SK-N-SH (cell line): Measurements from ENCODE around the gene FAM234A. TPM values are rescaled to one million over a fixed set of nuclear protein-coding genes. Genes with fewer than 3 reads are reported as not detected.

Source experiments
- CTCF ChIA-PET: fragments of 300-600, 350-600 bp; formaldehyde crosslinking; extraction: SDS; loops from one replicate; lab custom pipeline; 2021; lab: Yijun Ruan, JAX
- POLR2A ChIA-PET: fragments of 350-600 bp; sonication (Branson Sonifier 250); formaldehyde crosslinking; extraction: SDS; loops from one replicate; lab custom pipeline; 2020; ENCODE audit warnings: antibody characterized with exemption, inconsistent platforms; lab: Yijun Ruan, JAX
- DNase-seq: peaks from one replicate; pipeline ENCODE4 v3.0.0; 2012
- H2AFZ ChIP-seq: fragments of 200-600 bp; sonication (generic); 2 replicates; pipeline ENCODE4 v1.8.1; 2016; ENCODE audit warnings: antibody characterized with exemption, mild to moderate bottlenecking, low read depth
- H3F3A ChIP-seq: fragments of 200-600 bp; sonication (generic); replicated peaks from 2 replicates; pipeline ENCODE3; 2016; ENCODE audit warnings: antibody characterized with exemption, mild to moderate bottlenecking; ENCODE audit not compliant: insufficient read depth
- H3K27ac ChIP-seq, 2 experiments: fragments of 200-500 bp in 1 of 2; fragments of 200-600 bp in 1 of 2; sonication (Bioruptor generic) in 1 of 2; sonication (generic), shearing (Covaris generic) in 1 of 2; 2 replicates each; pipeline versions ENCODE4 v1.5.1 to v1.6.1; 2014 to 2016; ENCODE audit warnings: low read depth in 2 of 2, inconsistent platforms in 1 of 2, low read length in 1 of 2, mild to moderate bottlenecking in 1 of 2, mixed read lengths in 1 of 2
- H3K27me3 ChIP-seq: fragments of 200-600 bp; sonication (generic), shearing (Covaris generic); 2 replicates; pipeline ENCODE4 v1.6.1; 2016; ENCODE audit warnings: mixed run types; ENCODE audit not compliant: insufficient read depth
- H3K36me3 ChIP-seq, 2 experiments: fragments of 200-500 bp in 1 of 2; fragments of 200-600 bp in 1 of 2; sonication (Bioruptor generic) in 1 of 2; sonication (generic) in 1 of 2; replicated peaks in 1 of 2; 2 replicates each; pipeline versions ENCODE3 to v1.5.1; 2014 to 2016; ENCODE audit warnings: low read length in 1 of 2, mild to moderate bottlenecking in 1 of 2; ENCODE audit not compliant: insufficient read depth in 2 of 2, control insufficient read depth in 1 of 2
- H3K4me1 ChIP-seq, 2 experiments: fragments of 200-500 bp in 1 of 2; fragments of 200-600 bp in 1 of 2; sonication (Bioruptor generic) in 1 of 2; sonication (generic), shearing (Covaris generic) in 1 of 2; 2 replicates each; pipeline versions ENCODE4 v1.5.1 to v1.6.1; 2014 to 2016; ENCODE audit warnings: low read depth in 1 of 2, low read length in 1 of 2, mixed run types in 1 of 2; ENCODE audit not compliant: insufficient read depth in 2 of 2, control insufficient read depth in 1 of 2
- H3K4me2 ChIP-seq: fragments of 200-600 bp; sonication (generic), shearing (Covaris generic); 2 replicates; pipeline ENCODE4 v1.6.1; 2017; ENCODE audit warnings: mixed run types
- H3K4me3 ChIP-seq, 2 experiments: fragments of 200-500 bp in 1 of 2; fragments of 200-600 bp in 1 of 2; sonication (Bioruptor generic) in 1 of 2; sonication (generic), shearing (Covaris generic) in 1 of 2; 2 replicates each; pipeline versions ENCODE4 v1.5.1 to v1.8.1; 2014 to 2016; ENCODE audit warnings: low read depth in 2 of 2, inconsistent platforms in 1 of 2, low read length in 1 of 2, mild to moderate bottlenecking in 1 of 2, mixed read lengths in 1 of 2, moderate library complexity in 1 of 2
- H3K79me2 ChIP-seq: fragments of 200-600 bp; sonication (generic); 2 replicates; pipeline ENCODE4 v1.8.1; 2017; ENCODE audit warnings: mild to moderate bottlenecking; ENCODE audit not compliant: insufficient read depth
- H3K9ac ChIP-seq: fragments of 200-600 bp; sonication (generic); 2 replicates; pipeline ENCODE4 v1.6.1; 2017; ENCODE audit warnings: mixed run types
- H3K9me2 ChIP-seq: fragments of 200-600 bp; sonication (generic); 2 replicates; pipeline ENCODE4 v1.6.1; 2017; ENCODE audit warnings: mixed run types
- H3K9me3 ChIP-seq: fragments of 200-600 bp; sonication (generic); 2 replicates; pipeline ENCODE4 v1.6.1; 2017; ENCODE audit warnings: mixed run types, mild to moderate bottlenecking, moderate library complexity
- H4K20me1 ChIP-seq: fragments of 200-600 bp; sonication (generic); 2 replicates; pipeline ENCODE4 v1.6.1; 2017; ENCODE audit warnings: mild to moderate bottlenecking, mixed run types; ENCODE audit not compliant: insufficient read depth
- ELF1 ChIP-seq: IDR thresholded peaks from 2 replicates; pipeline ENCODE4 v1.4.0; 2012
- FOXJ3 ChIP-seq: sonication (generic); formaldehyde crosslinking; IDR thresholded peaks from 2 replicates; pipeline ENCODE4 v1.5.1; 2020; ENCODE audit warnings: mild to moderate bottlenecking, missing genetic modification reagents
- JUND ChIP-seq: IDR thresholded peaks from 2 replicates; pipeline ENCODE4 v1.4.0; 2012
- MEF2A ChIP-seq: IDR thresholded peaks from 2 replicates; pipeline ENCODE4 v1.4.0; 2012; ENCODE audit warnings: low read depth, borderline replicate concordance
- NFIC ChIP-seq: IDR thresholded peaks from 2 replicates; pipeline ENCODE4 v1.4.0; 2012; ENCODE audit warnings: borderline replicate concordance
- NRF1 ChIP-seq: IDR thresholded peaks from 2 replicates; pipeline ENCODE4 v1.6.1; 2012; ENCODE audit warnings: low read depth, mild to moderate bottlenecking, low read length
- POLR2AphosphoS5 ChIP-seq: IDR thresholded peaks from 2 replicates; pipeline ENCODE4 v1.6.1; 2012; ENCODE audit warnings: low read depth, low read length
- RAD21 ChIP-seq: IDR thresholded peaks from 2 replicates; pipeline ENCODE4 v1.6.1; 2012; ENCODE audit warnings: mild to moderate bottlenecking, low read length
- RCOR1 ChIP-seq: fragments of 150-350 bp; IDR thresholded peaks from 2 replicates; pipeline ENCODE4 v1.6.1; 2017; ENCODE audit warnings: antibody characterized with exemption, low read length
- RFX5 ChIP-seq: IDR thresholded peaks from 2 replicates; pipeline ENCODE4 v1.6.1; 2012; ENCODE audit warnings: mild to moderate bottlenecking, improper control_type of control experiment, low read length
- SIN3A ChIP-seq: IDR thresholded peaks from 2 replicates; pipeline ENCODE4 v1.6.1; 2012; ENCODE audit warnings: low read depth, mild to moderate bottlenecking, low read length, moderate library complexity, borderline replicate concordance
- SMC3 ChIP-seq: IDR thresholded peaks from 2 replicates; pipeline ENCODE4 v1.6.1; 2012; ENCODE audit warnings: low read depth, low read length, improper control_type of control experiment
- TAF1 ChIP-seq: IDR thresholded peaks from 2 replicates; pipeline ENCODE4 v1.6.1; 2012; ENCODE audit warnings: low read depth, mild to moderate bottlenecking, low read length, moderate library complexity, borderline replicate concordance
- TCF12 ChIP-seq: IDR thresholded peaks from 2 replicates; pipeline ENCODE4 v1.4.0; 2012
- TEAD4 ChIP-seq: IDR thresholded peaks from 2 replicates; pipeline ENCODE4 v1.4.0; 2012; ENCODE audit warnings: mild to moderate bottlenecking, borderline replicate concordance; ENCODE audit not compliant: insufficient read depth
- USF1 ChIP-seq: IDR thresholded peaks from 2 replicates; pipeline ENCODE4 v1.4.0; 2012; ENCODE audit warnings: low read depth, borderline replicate concordance
- WGBS: methylation state at CpG from one replicate; pipeline ENCODE4 v1.1.6; 2017; ENCODE audit warnings: low lambda C conversion rate; 5-methylcytosine and 5-hydroxymethylcytosine counted together
- polyA plus RNA-seq, 3 experiments: library from polyadenylated mRNA; depleted of rRNA; stranded (reverse); fragments of >200 nt; gene quantifications; 2 replicates each; pipeline ENCODE4 v1.2.3, GENCODE V29; 2012
- TF ChIP-seq, protein P1 (sequence below): fragments of 200-600 bp; sonication (generic); IDR thresholded peaks from 2 replicates; pipeline ENCODE4 v1.6.1; 2017; ENCODE audit warnings: antibody characterized with exemption, mild to moderate bottlenecking, moderate library complexity
- TF ChIP-seq, protein P2 (sequence below): IDR thresholded peaks from 2 replicates; pipeline ENCODE4 v1.4.0; 2012; ENCODE audit warnings: low read depth, borderline replicate concordance
- TF ChIP-seq, protein P3 (sequence below): fragments of 150-350 bp; IDR thresholded peaks from 2 replicates; pipeline ENCODE4 v1.6.1; 2016; ENCODE audit warnings: mild to moderate bottlenecking, low read depth, low read length

The FAM234A gene
- polyA plus RNA-seq, 1 of the 3 experiments (the other 2 are of a cell fraction) = 126 TPM

GRCh38 chr16:307691-308312 is 73.2 kb downstream of the FAM234A start:
- H3F3A ChIP-seq = no peaks in the 10 kb centered on the region
- 92% methylated on average over 15 of the region's 21 CpGs for WGBS
- no peaks in the 10 kb centered on the region for H3K9me2 ChIP-seq
- no peaks in the 10 kb centered on the region for H3K27me3 ChIP-seq
- H3K4me3 ChIP-seq = no peak overlapping the region
- H2AFZ ChIP-seq = no peak overlapping the region
- no peak for DNase-seq
- H3K9me3 ChIP-seq = no peaks in the 10 kb centered on the region
- CTCF ChIA-PET = no interaction called here
- H3K9ac ChIP-seq = no peak overlapping the region
- TF ChIP-seq, protein P1, sequence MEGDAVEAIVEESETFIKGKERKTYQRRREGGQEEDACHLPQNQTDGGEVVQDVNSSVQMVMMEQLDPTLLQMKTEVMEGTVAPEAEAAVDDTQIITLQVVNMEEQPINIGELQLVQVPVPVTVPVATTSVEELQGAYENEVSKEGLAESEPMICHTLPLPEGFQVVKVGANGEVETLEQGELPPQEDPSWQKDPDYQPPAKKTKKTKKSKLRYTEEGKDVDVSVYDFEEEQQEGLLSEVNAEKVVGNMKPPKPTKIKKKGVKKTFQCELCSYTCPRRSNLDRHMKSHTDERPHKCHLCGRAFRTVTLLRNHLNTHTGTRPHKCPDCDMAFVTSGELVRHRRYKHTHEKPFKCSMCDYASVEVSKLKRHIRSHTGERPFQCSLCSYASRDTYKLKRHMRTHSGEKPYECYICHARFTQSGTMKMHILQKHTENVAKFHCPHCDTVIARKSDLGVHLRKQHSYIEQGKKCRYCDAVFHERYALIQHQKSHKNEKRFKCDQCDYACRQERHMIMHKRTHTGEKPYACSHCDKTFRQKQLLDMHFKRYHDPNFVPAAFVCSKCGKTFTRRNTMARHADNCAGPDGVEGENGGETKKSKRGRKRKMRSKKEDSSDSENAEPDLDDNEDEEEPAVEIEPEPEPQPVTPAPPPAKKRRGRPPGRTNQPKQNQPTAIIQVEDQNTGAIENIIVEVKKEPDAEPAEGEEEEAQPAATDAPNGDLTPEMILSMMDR = no peak
- TF ChIP-seq RFX5 = no peak
- TF ChIP-seq RAD21 = no peak
- no peak for TF ChIP-seq TEAD4
- TF ChIP-seq FOXJ3 = no peak
- TF ChIP-seq ELF1 = no peak
- no peak overlapping the region for H3K4me2 ChIP-seq
- peaks cover 0 to 31% of the 10 kb centered on the region in 2 experiments for H3K36me3 ChIP-seq
- no peaks in the 10 kb centered on the region for H4K20me1 ChIP-seq
- no peaks in the 10 kb centered on the region for H3K4me1 ChIP-seq
- no peak overlapping the region for H3K27ac ChIP-seq
- POLR2A ChIA-PET = no interaction called here
- no peaks in the 10 kb centered on the region for H3K79me2 ChIP-seq

DNA sequence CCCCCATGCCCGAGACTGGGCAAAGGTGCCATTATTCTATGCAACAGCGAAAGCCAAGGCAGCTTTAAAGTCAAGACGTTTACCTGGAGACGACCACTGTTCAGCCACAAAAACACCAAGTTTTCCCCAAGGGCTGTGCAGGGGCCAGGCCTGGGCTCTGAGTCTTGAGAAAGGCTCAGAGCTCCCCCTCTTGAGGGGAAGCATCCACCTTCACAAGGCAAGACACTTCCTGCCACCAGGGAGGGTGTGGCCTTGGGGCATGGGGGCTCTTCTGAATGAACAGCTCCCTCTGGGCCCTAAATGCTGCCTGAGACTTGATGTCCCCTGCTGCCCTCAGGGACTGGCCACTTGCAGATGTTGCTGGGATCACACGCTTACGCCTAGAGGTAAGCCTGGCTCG is 74.9 kb downstream of the FAM234A start:
- Histone ChIP-seq H3K4me1 (peaks cover 0 to 4% of the 10 kb centered on the region in 2 experiments; a peak in 1 of 4 replicates), H3F3A (no peaks in the 10 kb centered on the region), H3K27me3 (no peaks in the 10 kb centered on the region), H2AFZ (no peak overlapping the region), H3K9me2 (no peaks in the 10 kb centered on the region), H3K36me3 (peaks cover 0 to 42% of the 10 kb centered on the region in 2 experiments), H3K79me2 (no peaks in the 10 kb centered on the region), H3K4me2 (no peak overlapping the region), H3K4me3 (no peak overlapping the region), H3K9me3 (no peaks in the 10 kb centered on the region), H3K9ac (no peak overlapping the region), H4K20me1 (no peaks in the 10 kb centered on the region), H3K27ac (no peak overlapping the region)
- DNase-seq = no peak
- no peak for TF ChIP-seq POLR2AphosphoS5
- TF ChIP-seq MEF2A = no peak
- no peak for TF ChIP-seq TCF12
- no peak for TF ChIP-seq SIN3A
- TF ChIP-seq RCOR1 = no peak
- TF ChIP-seq TAF1 = no peak
- no peak for TF ChIP-seq NRF1
- TF ChIP-seq, protein P2, sequence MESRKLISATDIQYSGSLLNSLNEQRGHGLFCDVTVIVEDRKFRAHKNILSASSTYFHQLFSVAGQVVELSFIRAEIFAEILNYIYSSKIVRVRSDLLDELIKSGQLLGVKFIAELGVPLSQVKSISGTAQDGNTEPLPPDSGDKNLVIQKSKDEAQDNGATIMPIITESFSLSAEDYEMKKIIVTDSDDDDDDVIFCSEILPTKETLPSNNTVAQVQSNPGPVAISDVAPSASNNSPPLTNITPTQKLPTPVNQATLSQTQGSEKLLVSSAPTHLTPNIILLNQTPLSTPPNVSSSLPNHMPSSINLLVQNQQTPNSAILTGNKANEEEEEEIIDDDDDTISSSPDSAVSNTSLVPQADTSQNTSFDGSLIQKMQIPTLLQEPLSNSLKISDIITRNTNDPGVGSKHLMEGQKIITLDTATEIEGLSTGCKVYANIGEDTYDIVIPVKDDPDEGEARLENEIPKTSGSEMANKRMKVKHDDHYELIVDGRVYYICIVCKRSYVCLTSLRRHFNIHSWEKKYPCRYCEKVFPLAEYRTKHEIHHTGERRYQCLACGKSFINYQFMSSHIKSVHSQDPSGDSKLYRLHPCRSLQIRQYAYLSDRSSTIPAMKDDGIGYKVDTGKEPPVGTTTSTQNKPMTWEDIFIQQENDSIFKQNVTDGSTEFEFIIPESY = no peak
- no peak for TF ChIP-seq NFIC
- no peak for TF ChIP-seq TEAD4
- TF ChIP-seq USF1 = no peak
- TF ChIP-seq SMC3 = no peak
- TF ChIP-seq JUND = no peak
- TF ChIP-seq RFX5 = no peak
- TF ChIP-seq, protein P3, sequence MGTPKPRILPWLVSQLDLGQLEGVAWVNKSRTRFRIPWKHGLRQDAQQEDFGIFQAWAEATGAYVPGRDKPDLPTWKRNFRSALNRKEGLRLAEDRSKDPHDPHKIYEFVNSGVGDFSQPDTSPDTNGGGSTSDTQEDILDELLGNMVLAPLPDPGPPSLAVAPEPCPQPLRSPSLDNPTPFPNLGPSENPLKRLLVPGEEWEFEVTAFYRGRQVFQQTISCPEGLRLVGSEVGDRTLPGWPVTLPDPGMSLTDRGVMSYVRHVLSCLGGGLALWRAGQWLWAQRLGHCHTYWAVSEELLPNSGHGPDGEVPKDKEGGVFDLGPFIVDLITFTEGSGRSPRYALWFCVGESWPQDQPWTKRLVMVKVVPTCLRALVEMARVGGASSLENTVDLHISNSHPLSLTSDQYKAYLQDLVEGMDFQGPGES = no peak
- ChIA-PET CTCF (no interaction called here), POLR2A (no interaction called here)
- WGBS = 77% methylated on average over 4 of the region's 7 CpGs
